ENCODE data around the gene DUOX2.
"Not testable (repeated sequence)": the region's sequence is repeated elsewhere in the genome, so short reads cannot be mapped to it uniquely, and the experiment has no call there.

The DUOX2 gene

GRCh38 chr15:45064386-45064785 lies 49.6 kb downstream of the DUOX2 start:
- POLR2A ChIA-PET, result no interaction called here

GRCh38 chr15:45062301-45062700 lies 51.7 kb downstream of the DUOX2 start:
- CTCF ChIA-PET; DNase-seq (ENCODE audit: extremely low spot score); POLR2A ChIA-PET: not testable (repeated sequence)

More at GRCh38 chr15:45064386-45064785, 49.6 kb downstream of the DUOX2 start:
- TF ChIP-seq ZNF384 (IDR thresholded peaks at IDR 0.05) (no peak), FOXK2 (IDR thresholded peaks at IDR 0.05) (no peak)
- DNase-seq (ENCODE audit: extremely low spot score), result no peak
- CTCF ChIA-PET, result interaction anchor here (0.5 kb wide), 1 partner anchor 32 kb away, joined by 3 read pairs; no protein-coding TSS in a partner anchor

- POLR2A ChIA-PET, result not testable (repeated sequence)
- CTCF ChIA-PET, result interaction anchor here (1.1 kb wide), 1 partner anchor 59 kb away, joined by 3 read pairs; no protein-coding TSS in a partner anchor
Measured at GRCh38 chr15:45058690-45059675, 55.0 kb downstream of the DUOX2 start.

GRCh38 chr15:45052676-45053075 lies 61.3 kb downstream of the DUOX2 start:
- POLR2A ChIA-PET; DNase-seq (ENCODE audit: extremely low spot score); CTCF ChIA-PET: not testable (repeated sequence)

More at GRCh38 chr15:45058690-45059675, 55.0 kb downstream of the DUOX2 start:
- DNase-seq (ENCODE audit: extremely low spot score), result not testable (repeated sequence)

GRCh38 chr15:45050587-45050986 lies 63.4 kb downstream of the DUOX2 start:
- ChIA-PET POLR2A (no interaction called here), CTCF (no interaction called here)
- DNase-seq (ENCODE audit: extremely low spot score), result no peak
- TF ChIP-seq BHLHE40 (IDR thresholded peaks at IDR 0.05; ENCODE audit: borderline replicate concordance), result no peak
- no peak for TF ChIP-seq CTBP1 (IDR thresholded peaks at IDR 0.05; ENCODE audit: borderline replicate concordance)
- no peak for TF ChIP-seq FOXM1 (IDR thresholded peaks at IDR 0.05; ENCODE audit: borderline replicate concordance)
- no peak for TF ChIP-seq FOXA1 (IDR thresholded peaks at IDR 0.05)
- no peak for TF ChIP-seq FOXK2 (IDR thresholded peaks at IDR 0.05)
- no peak for TF ChIP-seq SUZ12 (IDR thresholded peaks at IDR 0.05)
- no peak for TF ChIP-seq ARNT (IDR thresholded peaks at IDR 0.05)
- TF ChIP-seq PKNOX1 (IDR thresholded peaks at IDR 0.05), result no peak
- TF ChIP-seq NFRKB (IDR thresholded peaks at IDR 0.05), result no peak
- TF ChIP-seq ELF4 (IDR thresholded peaks at IDR 0.05), result no peak
- TF ChIP-seq LEF1 (IDR thresholded peaks at IDR 0.05; ENCODE audit: borderline replicate concordance), result no peak

- ChIA-PET CTCF (no interaction called here), POLR2A (no interaction called here)
- no peak for TF ChIP-seq BHLHE40 (IDR thresholded peaks at IDR 0.05; ENCODE audit: borderline replicate concordance)
- no peak for TF ChIP-seq CTBP1 (IDR thresholded peaks at IDR 0.05; ENCODE audit: borderline replicate concordance)
- no peak for TF ChIP-seq SP1 (IDR thresholded peaks at IDR 0.05)
- no peak for TF ChIP-seq ARNT (IDR thresholded peaks at IDR 0.05)
- no peak for TF ChIP-seq FOXM1 (IDR thresholded peaks at IDR 0.05; ENCODE audit: borderline replicate concordance)
- no peak for TF ChIP-seq SUZ12 (IDR thresholded peaks at IDR 0.05)
- TF ChIP-seq HDGF (IDR thresholded peaks at IDR 0.05; ENCODE audit: borderline replicate concordance), result no peak
- no peak for TF ChIP-seq NFRKB (IDR thresholded peaks at IDR 0.05)
- TF ChIP-seq L3MBTL2 (conservative IDR thresholded peaks at IDR 0.05), result no peak
- TF ChIP-seq ELF4 (IDR thresholded peaks at IDR 0.05), result no peak
- no peak for TF ChIP-seq LEF1 (IDR thresholded peaks at IDR 0.05; ENCODE audit: borderline replicate concordance)
- TF ChIP-seq FOXA1 (IDR thresholded peaks at IDR 0.05), result no peak
- TF ChIP-seq FOXK2 (IDR thresholded peaks at IDR 0.05), result no peak
- TF ChIP-seq TARDBP (IDR thresholded peaks at IDR 0.05), result no peak
- DNase-seq (ENCODE audit: extremely low spot score), result no peak
Measured at GRCh38 chr15:45048794-45049631, 65.0 kb downstream of the DUOX2 start.

GRCh38 chr15:45048449-45048793 lies 65.6 kb downstream of the DUOX2 start:
- CTCF ChIA-PET; POLR2A ChIA-PET; DNase-seq (ENCODE audit: extremely low spot score): not testable (repeated sequence)

- DNase-seq (ENCODE audit: extremely low spot score); CTCF ChIA-PET; POLR2A ChIA-PET: not testable (repeated sequence)
Measured at GRCh38 chr15:45044270-45044669, 69.7 kb downstream of the DUOX2 start.

GRCh38 chr15:45042859-45043258 lies 71.1 kb downstream of the DUOX2 start:
- CTCF ChIA-PET; DNase-seq (ENCODE audit: extremely low spot score); POLR2A ChIA-PET: not testable (repeated sequence)
